H9 (cell line): ENCODE data around the gene CFAP90. TPM values are rescaled to one million over a fixed set of nuclear protein-coding genes. Genes with fewer than 3 reads are reported as not detected.

Source experiments
- DNase-seq: peaks from one replicate; pipeline ENCODE4 v3.0.0-alpha.2; 2017
- H2AFZ ChIP-seq: one replicate; pipeline ENCODE4 v1.6.1; 2013; ENCODE audit warnings: mild to moderate bottlenecking, low read length, control low read depth, moderate library complexity
- H2AK5ac ChIP-seq: 2 replicates; pipeline ENCODE4 v1.6.1; 2013; ENCODE audit warnings: low read length, control low read depth, mixed read lengths; ENCODE audit not compliant: insufficient read length
- H2BK120ac ChIP-seq: one replicate; pipeline ENCODE4 v1.6.1; 2013; ENCODE audit warnings: low read depth, mild to moderate bottlenecking, low read length, control low read depth, inconsistent platforms; ENCODE audit not compliant: poor library complexity, severe bottlenecking
- H2BK12ac ChIP-seq: 2 replicates; pipeline ENCODE4 v1.6.1; 2013; ENCODE audit warnings: low read length, control low read depth, mixed read lengths, low read depth; ENCODE audit not compliant: insufficient read length
- H2BK15ac ChIP-seq: 2 replicates; pipeline ENCODE4 v1.6.1; 2013; ENCODE audit warnings: low read depth, low read length, control low read depth
- H2BK20ac ChIP-seq: one replicate; pipeline ENCODE4 v1.6.1; 2013; ENCODE audit warnings: low read depth, mild to moderate bottlenecking, low read length, control low read depth, inconsistent platforms; ENCODE audit not compliant: poor library complexity, severe bottlenecking
- H2BK5ac ChIP-seq: 2 replicates; pipeline ENCODE4 v1.6.1; 2013; ENCODE audit warnings: low read length, control low read depth, mixed read lengths; ENCODE audit not compliant: insufficient read length
- H3K14ac ChIP-seq: 2 replicates; pipeline ENCODE4 v1.6.1; 2013; ENCODE audit warnings: low read length, control low read depth; ENCODE audit not compliant: insufficient read depth
- H3K18ac ChIP-seq: 2 replicates; pipeline ENCODE4 v1.6.1; 2013; ENCODE audit warnings: low read depth, mild to moderate bottlenecking, mixed read lengths, low read length, control low read depth; ENCODE audit not compliant: insufficient read length
- H3K23ac ChIP-seq: 2 replicates; pipeline ENCODE4 v1.6.1; 2013; ENCODE audit warnings: low read length, control low read depth, mixed read lengths, low read depth; ENCODE audit not compliant: insufficient read length
- H3K23me2 ChIP-seq: 2 replicates; pipeline ENCODE4 v1.6.1; 2013; ENCODE audit warnings: low read depth, mild to moderate bottlenecking, mixed read lengths, low read length, control low read depth; ENCODE audit not compliant: insufficient read length, poor library complexity, severe bottlenecking
- H3K27ac ChIP-seq: 2 replicates; pipeline ENCODE4 v1.5.1; 2013; ENCODE audit warnings: low read length, control low read depth, mixed read lengths, low read depth; ENCODE audit not compliant: insufficient read length
- H3K27me3 ChIP-seq: 2 replicates; pipeline ENCODE4 v1.6.1; 2013; ENCODE audit warnings: low read length, control low read depth, inconsistent platforms; ENCODE audit not compliant: insufficient read depth
- H3K4ac ChIP-seq: 2 replicates; pipeline ENCODE4 v1.6.1; 2013; ENCODE audit warnings: low read depth, mild to moderate bottlenecking, control low read depth, inconsistent platforms, low read length, moderate library complexity
- H3K4me1 ChIP-seq: 2 replicates; pipeline ENCODE4 v1.6.1; 2013; ENCODE audit warnings: low read length, control low read depth, inconsistent platforms; ENCODE audit not compliant: insufficient read depth
- H3K4me2 ChIP-seq: 2 replicates; pipeline ENCODE4 v1.6.1; 2013; ENCODE audit warnings: low read length, control low read depth, mixed read lengths; ENCODE audit not compliant: insufficient read length, insufficient read depth
- H3K56ac ChIP-seq: 2 replicates; pipeline ENCODE4 v1.6.1; 2013; ENCODE audit warnings: low read depth, mild to moderate bottlenecking, mixed read lengths, low read length, control low read depth; ENCODE audit not compliant: insufficient read length
- H3K79me1 ChIP-seq: 2 replicates; pipeline ENCODE4 v1.6.1; 2013; ENCODE audit warnings: low read depth, mild to moderate bottlenecking, moderate library complexity, low read length, control low read depth, inconsistent platforms; ENCODE audit not compliant: insufficient read depth, poor library complexity, severe bottlenecking
- H3K79me2 ChIP-seq: 2 replicates; pipeline ENCODE4 v1.6.1; 2013; ENCODE audit warnings: low read length, control low read depth, inconsistent platforms; ENCODE audit not compliant: insufficient read depth
- H3K9ac ChIP-seq: 2 replicates; pipeline ENCODE4 v1.6.1; 2013; ENCODE audit warnings: low read length, control low read depth, mixed read lengths; ENCODE audit not compliant: insufficient read length; ENCODE audit errors: extremely low read depth
- H3K9me3 ChIP-seq: one replicate; pipeline ENCODE4 v1.6.1; 2013; ENCODE audit warnings: low read depth, low read length, inconsistent platforms; ENCODE audit not compliant: control insufficient read depth
- H3T11ph ChIP-seq: one replicate; pipeline ENCODE4 v1.6.1; 2013; ENCODE audit warnings: mild to moderate bottlenecking, low read length, control low read depth, inconsistent platforms
- H4K20me1 ChIP-seq: one replicate; pipeline ENCODE4 v1.6.1; 2013; ENCODE audit not compliant: control insufficient read depth, insufficient read length, insufficient read depth
- H4K5ac ChIP-seq: 2 replicates; pipeline ENCODE4 v1.6.1; 2013; ENCODE audit warnings: low read depth, mild to moderate bottlenecking, mixed read lengths, low read length, control low read depth; ENCODE audit not compliant: insufficient read length
- H4K8ac ChIP-seq: replicated peaks from 2 replicates; pipeline ENCODE4 v1.6.1; 2013; ENCODE audit warnings: low read length, control low read depth, mixed read lengths, low read depth; ENCODE audit not compliant: insufficient read length
- H4K91ac ChIP-seq: 2 replicates; pipeline ENCODE4 v1.6.1; 2013; ENCODE audit warnings: low read depth, mild to moderate bottlenecking, moderate library complexity, mixed read lengths, low read length, control low read depth; ENCODE audit not compliant: insufficient read length
- H3K27ac Mint-ChIP-seq, 3 experiments: 2 replicates in 2 of 3; 3 replicates in 1 of 3; pipeline ENCODE4 v1.8.0; 2020 to 2021; ENCODE audit warnings: mixed read lengths in 3 of 3, mild to moderate bottlenecking in 1 of 3, moderate library complexity in 1 of 3
- H3K27me3 Mint-ChIP-seq: 2 replicates; pipeline ENCODE4 v1.8.0; 2021; ENCODE audit warnings: low read depth, mild to moderate bottlenecking, moderate library complexity, mixed read lengths
- H3K36me3 Mint-ChIP-seq, 3 experiments: 2 replicates in 2 of 3; 3 replicates in 1 of 3; pipeline ENCODE4 v1.8.0; 2020 to 2021; ENCODE audit warnings: low read depth in 3 of 3, mixed read lengths in 3 of 3; ENCODE audit not compliant: insufficient read depth in 1 of 3
- H3K4me1 Mint-ChIP-seq, 2 experiments: 2 replicates each; pipeline ENCODE4 v1.8.0; 2020; ENCODE audit warnings: mixed read lengths in 2 of 2
- H3K4me3 Mint-ChIP-seq, 2 experiments: 2 replicates in 1 of 2; 3 replicates in 1 of 2; pipeline ENCODE4 v1.8.0; 2020 to 2021; ENCODE audit warnings: mild to moderate bottlenecking in 2 of 2, mixed read lengths in 2 of 2, moderate library complexity in 1 of 2
- H3K9me3 Mint-ChIP-seq, 2 experiments: 2 replicates in 1 of 2; 3 replicates in 1 of 2; pipeline ENCODE4 v1.8.0; 2020; ENCODE audit warnings: mild to moderate bottlenecking in 2 of 2, mixed read lengths in 2 of 2, moderate library complexity in 1 of 2
- CTCF ChIP-seq: fragments of 200-600 bp; sonication (generic); conservative IDR thresholded peaks from 3 replicates; pipeline ENCODE4 v1.8.0; 2021; ENCODE audit warnings: antibody characterized with exemption, mild to moderate bottlenecking
- WGBS: extraction: QIAGEN DNeasy Blood & Tissue Kit; methylation state at CpG from one replicate; pipeline ENCODE4 v1.1.7; 2013; ENCODE audit warnings: missing lambda C conversion rate, low lambda C conversion rate, mixed read lengths; ENCODE audit not compliant: insufficient read length; ENCODE audit errors: extremely low coverage; 5-methylcytosine and 5-hydroxymethylcytosine counted together
- total RNA-seq: library from RNA; stranded (reverse); gene quantifications from 2 replicates; pipeline ENCODE4 v1.2.1, GENCODE V29; 2021

CFAP90 gene
- total RNA-seq, 1 experiment from 2014 or later = 0.44 TPM

- Histone ChIP-seq H3K27me3 (no peaks in the 10 kb centered on the region; the same call in 1 of the 2 replicates), H2BK20ac (no peak overlapping the region), H4K5ac (no peak overlapping the region), H3K4ac (no peak overlapping the region), H3K79me1 (no peaks in the 10 kb centered on the region), H2BK120ac (no peak overlapping the region), H3K27ac (no peak overlapping the region), H4K91ac (no peak overlapping the region), H3K56ac (no peak overlapping the region), H2BK12ac (no peak overlapping the region), H3K4me1 (no peaks in the 10 kb centered on the region), H4K20me1 (no peaks in the 10 kb centered on the region), H3K18ac (no peak overlapping the region), H3K23me2 (no peaks in the 10 kb centered on the region), H2BK5ac (no peak overlapping the region), H3K4me2 (no peak overlapping the region), H2AK5ac (no peak overlapping the region), H3K79me2 (no peaks in the 10 kb centered on the region), H2AFZ (no peak overlapping the region), H4K8ac (no peak overlapping the region), H3K9ac (no peak overlapping the region), H3K23ac (no peak overlapping the region), H3K14ac (no peak overlapping the region), H3T11ph (no peak overlapping the region), H2BK15ac (no peak overlapping the region), H3K9me3 (no peaks in the 10 kb centered on the region)
- H3K27me3 Mint-ChIP-seq = peaks cover 6% of the 10 kb centered on the region
- H3K27ac Mint-ChIP-seq = no peak overlapping the region
- peaks cover 0 to 8% (median 0%) of the 10 kb centered on the region in 3 experiments; a peak in 1 of 7 replicates for H3K36me3 Mint-ChIP-seq
- H3K4me3 Mint-ChIP-seq = no peak overlapping the region
- no peak for TF ChIP-seq CTCF
- WGBS = no CpG with 5 or more reads among the region's 2 CpGs
- DNase-seq = no peak
- no peaks in the 10 kb centered on the region for H3K4me1 Mint-ChIP-seq
- H3K9me3 Mint-ChIP-seq = peaks cover 0 to 6% of the 10 kb centered on the region in 2 experiments; a peak in 1 of 5 replicates
Measured at GRCh38 chr5:7842531-7842930, 8.4 kb downstream of the CFAP90 start.
